IPS-NIHi7 (cell line): ENCODE measurements around the gene KRTAP5-3.
A peak's percentile ranks its signal among the peaks of the same experiment; 100 is the strongest.

Experiments used
- DNase-seq: peaks from one replicate; pipeline ENCODE4 v3.0.0; 2012; ENCODE audit warnings: mixed read lengths; ENCODE audit errors: extremely low spot score

The KRTAP5-3 gene

DNA sequence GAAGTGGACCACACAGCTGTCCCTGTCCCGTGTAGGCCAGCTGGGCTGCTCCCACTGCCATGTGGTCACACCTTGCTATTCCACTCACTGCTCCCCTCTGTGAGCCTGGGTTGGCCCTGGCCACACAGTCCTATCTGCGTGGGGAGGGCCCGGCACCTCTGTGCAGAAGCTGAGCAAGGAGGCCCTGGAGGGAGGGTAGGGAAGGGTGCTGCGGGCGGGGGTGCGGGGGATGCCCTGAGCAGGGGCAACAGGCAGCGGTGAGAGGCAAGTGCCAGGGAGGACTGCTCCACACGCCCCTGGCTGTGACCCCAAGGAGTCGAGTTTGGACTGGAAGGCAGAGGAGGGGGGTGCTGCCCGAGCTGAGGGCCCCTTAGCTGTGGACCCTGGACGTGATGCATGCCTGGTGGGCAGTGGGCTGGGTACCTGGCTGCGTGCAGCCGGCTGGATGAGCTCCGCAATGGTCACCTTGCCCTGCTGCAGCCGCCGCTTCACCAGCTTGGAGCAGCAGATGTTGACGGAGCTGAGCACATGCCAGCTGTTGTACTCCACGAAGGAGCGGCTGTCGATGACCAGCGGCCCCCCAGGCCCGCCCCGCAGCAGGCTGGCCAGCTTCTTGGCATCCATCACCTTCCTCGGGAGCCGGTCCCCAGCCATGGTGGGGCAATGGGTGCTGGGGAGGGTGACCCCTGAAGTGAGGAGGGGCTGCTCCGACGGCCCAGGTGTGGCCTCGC is 42.9 kb downstream of the KRTAP5-3 start:
- no peak for DNase-seq

DNA sequence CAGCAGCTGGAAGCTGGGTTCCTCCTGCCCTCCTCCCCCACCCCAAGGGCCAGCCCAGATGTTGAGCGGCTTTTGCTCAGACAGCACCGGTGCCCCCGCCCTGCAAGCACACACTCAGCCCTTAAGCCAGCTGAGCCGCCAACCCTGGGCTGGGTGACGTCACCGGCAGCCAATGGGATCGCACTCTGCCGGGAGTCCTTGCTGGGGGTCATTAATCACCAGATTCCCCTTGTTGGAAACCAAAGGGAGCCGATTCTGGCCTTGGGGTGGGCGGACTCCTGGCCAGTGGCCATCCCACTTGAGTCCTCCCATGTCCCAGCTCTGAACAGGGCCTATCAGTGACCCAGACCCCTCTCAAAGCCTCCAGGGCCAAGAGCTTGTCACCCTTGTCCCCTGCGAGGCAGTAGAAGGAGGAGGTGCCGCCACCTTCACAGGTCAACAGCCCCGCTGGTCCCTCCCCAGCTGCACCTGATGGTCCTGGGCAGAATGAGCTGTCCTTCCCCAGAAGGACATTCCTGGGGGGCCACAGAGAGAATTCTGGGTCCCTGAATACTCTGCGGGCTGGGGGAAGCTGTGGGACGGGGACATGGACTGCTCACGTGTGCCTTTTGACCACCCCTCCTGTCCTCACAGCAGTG is 43.6 kb downstream of the KRTAP5-3 start:
- DNase-seq: peak; percentile 94

DNA sequence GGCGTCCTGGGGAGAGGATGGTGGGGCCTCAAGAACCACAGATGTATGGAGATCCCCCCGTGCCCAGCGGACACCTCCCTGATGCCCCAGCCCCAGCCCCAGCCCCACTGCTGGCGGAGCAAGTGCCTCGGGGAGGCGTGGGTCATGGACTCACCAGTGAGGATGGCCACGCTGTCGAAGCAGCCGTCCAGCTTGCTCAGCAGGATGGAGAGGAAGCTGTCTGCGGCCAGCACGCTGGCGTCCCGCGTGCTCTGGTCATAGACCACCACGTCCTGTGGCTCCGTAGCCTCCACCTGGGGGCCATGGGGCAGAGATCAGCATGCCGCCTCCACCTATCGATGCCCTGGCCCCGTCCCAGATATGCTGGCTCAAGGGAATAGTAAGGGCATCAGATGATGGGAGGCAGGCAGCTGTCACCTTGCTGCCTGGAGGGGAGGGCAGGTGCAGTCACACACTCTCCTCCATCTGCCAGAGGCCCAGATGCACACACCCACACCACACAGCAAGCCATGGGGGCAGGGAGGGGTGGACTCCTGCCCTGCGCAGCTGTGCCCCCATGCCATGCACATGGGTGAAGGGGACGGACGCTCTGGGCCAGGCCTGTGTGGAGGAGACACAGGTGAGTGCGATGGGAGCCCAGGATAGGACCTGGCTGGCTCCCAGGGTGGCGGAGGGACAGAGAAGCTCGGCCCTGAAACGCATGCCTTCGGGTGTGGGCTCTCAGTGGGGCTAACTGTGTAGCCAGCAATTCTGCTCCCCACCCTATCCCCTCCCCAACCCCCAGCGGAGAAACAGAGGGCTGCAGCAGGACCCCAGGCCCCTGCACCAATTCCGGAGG is 44.3 kb downstream of the KRTAP5-3 start:
- DNase-seq: no peak

- no peak for DNase-seq
Observed at GRCh38 chr11:1563149-1563638, 45.1 kb downstream of the KRTAP5-3 start.

- DNase-seq: no peak
Observed at GRCh38 chr11:1562469-1563148, 45.7 kb downstream of the KRTAP5-3 start.

DNA sequence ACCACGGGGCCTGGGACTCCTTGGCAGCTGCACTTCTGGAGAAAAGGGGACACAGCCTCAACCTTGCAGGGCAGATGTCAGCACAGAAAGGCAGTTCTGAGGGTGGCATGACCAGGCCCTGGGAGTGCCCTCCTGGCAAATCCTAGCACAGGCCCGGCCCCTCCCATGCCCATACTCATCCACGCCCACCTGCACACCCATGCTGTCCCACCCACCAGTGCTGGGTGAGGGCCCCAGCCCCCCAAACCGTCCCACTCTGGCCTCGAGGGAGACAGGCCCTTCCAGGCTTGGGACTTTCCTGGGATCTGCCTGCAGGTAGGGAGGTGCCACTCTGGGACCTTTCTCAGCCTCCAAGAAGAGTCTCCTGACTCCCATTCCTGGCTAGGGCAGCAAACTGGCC is 46.3 kb downstream of the KRTAP5-3 start:
- DNase-seq: no peak

DNA sequence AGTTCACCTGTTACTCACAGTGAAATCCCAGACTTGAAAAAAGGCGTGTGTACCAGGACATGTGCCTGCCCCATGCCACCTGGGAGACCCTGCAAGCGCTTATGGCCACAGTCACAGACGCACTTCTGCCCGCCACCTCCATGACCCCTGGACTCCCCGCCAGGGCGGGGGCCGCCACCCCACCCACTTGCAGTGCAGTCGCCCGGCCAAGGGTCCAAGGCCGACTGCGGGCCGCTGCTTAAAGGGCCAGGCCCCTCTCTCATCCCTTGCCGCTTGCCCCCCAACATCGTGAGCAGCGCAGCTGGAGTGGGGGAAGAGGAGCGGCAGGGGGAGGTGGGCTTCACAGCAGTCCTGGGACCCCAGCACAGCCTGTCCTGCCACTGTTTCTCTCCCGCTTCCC is 47.0 kb downstream of the KRTAP5-3 start:
- DNase-seq: no peak

- DNase-seq: no peak
Observed at GRCh38 chr11:1560649-1561251, 47.5 kb downstream of the KRTAP5-3 start.

GRCh38 chr11:1560002-1560648 is 48.1 kb downstream of the KRTAP5-3 start:
- DNase-seq: no peak

- DNase-seq: peak; percentile 53
Observed at GRCh38 chr11:1559111-1559951, 48.9 kb downstream of the KRTAP5-3 start.

DNA sequence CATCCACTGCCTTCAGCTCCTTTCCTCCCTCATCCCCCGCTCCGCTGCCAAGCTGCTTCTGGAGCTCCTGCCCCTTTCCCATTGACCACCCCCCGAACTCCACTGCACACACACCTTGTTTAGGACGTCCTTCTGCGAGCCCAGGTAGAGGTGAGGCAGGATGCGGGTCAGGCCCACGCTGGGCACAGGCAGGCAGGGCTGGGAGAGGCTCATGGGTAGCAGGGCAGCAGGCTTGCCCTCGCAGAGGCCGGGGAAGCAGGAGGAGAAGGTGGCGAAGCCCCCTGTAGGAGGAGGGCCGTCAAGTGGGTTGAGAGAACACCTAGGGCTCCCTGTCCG is 49.5 kb downstream of the KRTAP5-3 start:
- DNase-seq: no peak

- no peak for DNase-seq
Observed at GRCh38 chr11:1557904-1558774, 50.1 kb downstream of the KRTAP5-3 start.
